ENCODE results near the gene BNIP1. TPM values are rescaled to one million over a fixed set of nuclear protein-coding genes. Genes with fewer than 3 reads are reported as not detected.

The BNIP1 gene
- total and polyA plus RNA-seq, 4 donors, result 12.1 to 15.0 (median 14.3) TPM

DNA sequence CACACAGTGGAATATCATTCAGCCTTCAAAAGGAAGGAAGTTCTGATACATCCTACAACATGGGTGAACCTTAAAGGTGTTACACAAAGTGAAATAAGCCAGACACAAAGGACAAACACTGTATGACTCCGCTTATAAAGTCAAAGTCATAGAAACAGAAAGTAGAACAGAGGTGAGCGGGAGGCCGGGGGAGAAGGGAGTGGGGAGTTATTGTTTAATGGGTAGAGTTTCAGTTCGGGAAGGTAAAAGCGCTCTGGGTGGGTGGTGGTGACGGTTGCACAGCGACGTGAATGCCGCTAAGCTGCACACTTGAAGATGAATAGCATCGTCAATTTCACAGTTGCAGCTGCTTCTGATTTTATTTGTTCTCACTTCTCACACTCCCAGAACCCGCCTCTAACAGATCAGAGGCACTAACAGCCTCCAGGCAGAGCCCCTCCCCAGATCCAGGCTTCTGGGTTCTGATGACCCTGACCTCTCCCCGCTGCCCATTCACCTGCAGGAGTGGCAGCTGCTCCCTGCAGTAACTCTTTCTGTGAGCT lies 34.1 kb downstream of the BNIP1 start:
- Histone ChIP-seq H3K27ac (ENCODE audit: low read depth in 1 of 2, low read length in 1 of 2) (no peak overlapping the region), H3K36me3 (ENCODE audit: control insufficient read depth in 4 of 4, insufficient read depth in 4 of 4, low read length in 4 of 4) (no peaks in the 10 kb centered on the region), H3K9me3 (ENCODE audit: control insufficient read depth in 4 of 4, insufficient read depth in 3 of 4, low read length in 3 of 4) (peaks cover 0 to 15% (median 0%) of the 10 kb centered on the region in 4 donors), H3K4me3 (no peak overlapping the region), H3K9ac (ENCODE audit: insufficient read depth in 1 of 2, low read length in 2 of 2) (no peak overlapping the region), H3K27me3 (ENCODE audit: control insufficient read depth in 3 of 3, insufficient read depth in 3 of 3, low read length in 2 of 3) (peaks cover 0 to 4% (median 0%) of the 10 kb centered on the region in 3 donors), H3K4me1 (ENCODE audit: control insufficient read depth in 5 of 5, insufficient read depth in 5 of 5, low read length in 5 of 5) (no peaks in the 10 kb centered on the region)
- DNase-seq, result no peak
- TF ChIP-seq, protein P1, sequence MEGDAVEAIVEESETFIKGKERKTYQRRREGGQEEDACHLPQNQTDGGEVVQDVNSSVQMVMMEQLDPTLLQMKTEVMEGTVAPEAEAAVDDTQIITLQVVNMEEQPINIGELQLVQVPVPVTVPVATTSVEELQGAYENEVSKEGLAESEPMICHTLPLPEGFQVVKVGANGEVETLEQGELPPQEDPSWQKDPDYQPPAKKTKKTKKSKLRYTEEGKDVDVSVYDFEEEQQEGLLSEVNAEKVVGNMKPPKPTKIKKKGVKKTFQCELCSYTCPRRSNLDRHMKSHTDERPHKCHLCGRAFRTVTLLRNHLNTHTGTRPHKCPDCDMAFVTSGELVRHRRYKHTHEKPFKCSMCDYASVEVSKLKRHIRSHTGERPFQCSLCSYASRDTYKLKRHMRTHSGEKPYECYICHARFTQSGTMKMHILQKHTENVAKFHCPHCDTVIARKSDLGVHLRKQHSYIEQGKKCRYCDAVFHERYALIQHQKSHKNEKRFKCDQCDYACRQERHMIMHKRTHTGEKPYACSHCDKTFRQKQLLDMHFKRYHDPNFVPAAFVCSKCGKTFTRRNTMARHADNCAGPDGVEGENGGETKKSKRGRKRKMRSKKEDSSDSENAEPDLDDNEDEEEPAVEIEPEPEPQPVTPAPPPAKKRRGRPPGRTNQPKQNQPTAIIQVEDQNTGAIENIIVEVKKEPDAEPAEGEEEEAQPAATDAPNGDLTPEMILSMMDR (IDR thresholded peaks at IDR 0.05; ENCODE audit: control extremely low read depth, extremely low read depth), result no peak
- 79 to 88% methylated on average over 12 of the region's 12 CpGs for WGBS, 2 donors
- ATAC-seq (ENCODE audit: insufficient read depth, low FRiP score), result no peak

DNA sequence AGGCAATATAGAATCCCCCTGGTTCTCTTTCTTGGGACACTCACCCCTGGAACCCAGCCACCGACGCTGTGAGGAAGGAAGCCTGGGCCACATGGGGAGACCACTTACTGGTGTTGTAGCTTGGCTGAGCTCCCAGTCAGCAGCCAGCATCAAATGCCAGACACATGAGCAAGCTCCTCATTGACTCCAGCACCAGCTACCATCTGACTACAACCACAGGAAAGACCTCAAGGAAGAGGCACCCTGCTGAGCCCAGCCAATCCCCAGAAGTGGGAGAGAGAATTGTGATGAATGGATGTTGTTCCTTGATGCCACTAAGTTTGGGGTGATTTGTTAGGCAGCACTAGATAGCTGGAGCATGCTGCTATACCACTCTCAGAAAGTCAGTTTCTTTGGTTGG lies 36.0 kb downstream of the BNIP1 start:
- ATAC-seq (ENCODE audit: insufficient read depth, low FRiP score), result no peak
- DNase-seq, result no peak
- Histone ChIP-seq H3K27me3 (ENCODE audit: control insufficient read depth in 3 of 3, insufficient read depth in 3 of 3, low read length in 2 of 3) (peaks cover 0 to 2% (median 0%) of the 10 kb centered on the region in 3 donors), H3K9me3 (ENCODE audit: control insufficient read depth in 4 of 4, insufficient read depth in 3 of 4, low read length in 3 of 4) (peaks cover 0 to 17% (median 0%) of the 10 kb centered on the region in 4 donors), H3K27ac (ENCODE audit: low read depth in 1 of 2, low read length in 1 of 2) (no peak overlapping the region), H3K4me3 (no peak overlapping the region), H3K4me1 (ENCODE audit: control insufficient read depth in 5 of 5, insufficient read depth in 5 of 5, low read length in 5 of 5) (no peaks in the 10 kb centered on the region), H3K9ac (ENCODE audit: insufficient read depth in 1 of 2, low read length in 2 of 2) (no peak overlapping the region), H3K36me3 (ENCODE audit: control insufficient read depth in 4 of 4, insufficient read depth in 4 of 4, low read length in 4 of 4) (no peaks in the 10 kb centered on the region)
- 46 to 70% methylated on average over 2 of the region's 2 CpGs for WGBS, 2 donors
- TF ChIP-seq, protein P1 (IDR thresholded peaks at IDR 0.05; ENCODE audit: control extremely low read depth, extremely low read depth), result no peak

DNA sequence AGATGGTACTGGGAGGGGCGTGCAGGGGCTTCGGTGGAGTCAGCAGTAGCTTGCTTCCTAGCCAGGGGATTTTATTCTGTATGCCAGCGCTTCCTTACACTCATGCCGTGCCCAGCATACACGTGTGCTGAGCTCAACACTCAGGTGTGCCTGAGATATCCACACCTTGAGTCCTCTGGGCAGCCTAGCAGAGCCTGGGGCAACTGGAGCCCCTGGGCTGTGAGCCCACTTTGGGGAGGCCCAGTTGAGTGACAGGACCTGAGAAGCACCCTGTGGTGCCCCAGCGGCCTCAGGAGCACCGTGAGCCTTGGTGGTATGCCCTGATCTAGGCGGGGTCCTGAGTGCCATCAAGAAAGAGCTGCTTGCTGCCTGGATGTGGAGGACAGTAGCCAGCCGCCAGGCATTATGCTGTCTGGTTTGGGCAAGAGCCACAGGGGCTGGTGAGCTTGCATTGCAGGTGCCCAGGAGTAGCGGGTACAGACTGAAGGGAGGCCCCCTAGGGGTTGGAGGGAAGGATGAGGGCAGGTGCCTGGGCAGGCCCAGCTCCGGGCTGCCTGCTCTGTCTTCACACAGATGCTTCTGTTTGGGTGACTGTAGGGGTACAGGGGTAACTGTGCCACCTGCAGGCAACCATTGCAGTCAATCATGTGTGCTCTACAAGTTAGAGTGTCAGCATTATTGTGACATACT lies 42.9 kb downstream of the BNIP1 start:
- H3K9ac ChIP-seq (ENCODE audit: insufficient read depth in 1 of 2, low read length in 2 of 2), result no peak overlapping the region
- WGBS, 2 donors, result 76 to 86% methylated on average over 9 to 11 of the region's 11 CpGs
- H3K9me3 ChIP-seq (ENCODE audit: control insufficient read depth in 4 of 4, insufficient read depth in 3 of 4, low read length in 3 of 4), result peaks cover 0 to 4% (median 0%) of the 10 kb centered on the region in 4 donors
- H3K4me1 ChIP-seq (ENCODE audit: control insufficient read depth in 5 of 5, insufficient read depth in 5 of 5, low read length in 5 of 5), result no peaks in the 10 kb centered on the region
- DNase-seq (no peak), ATAC-seq (ENCODE audit: insufficient read depth, low FRiP score) (no peak)
- no peak overlapping the region for H3K27ac ChIP-seq (ENCODE audit: low read depth in 1 of 2, low read length in 1 of 2)
- H3K36me3 ChIP-seq (ENCODE audit: control insufficient read depth in 4 of 4, insufficient read depth in 4 of 4, low read length in 4 of 4), result no peaks in the 10 kb centered on the region
- H3K4me3 ChIP-seq, result no peak overlapping the region
- TF ChIP-seq, protein P1 (IDR thresholded peaks at IDR 0.05; ENCODE audit: control extremely low read depth, extremely low read depth), result no peak
- H3K27me3 ChIP-seq (ENCODE audit: control insufficient read depth in 3 of 3, insufficient read depth in 3 of 3, low read length in 2 of 3), result peaks cover 0 to 2% (median 0%) of the 10 kb centered on the region in 3 donors

Data from lung (tissue), 12 donors.